ENCODE results near the gene RNF113B.

RNF113B gene

DNA sequence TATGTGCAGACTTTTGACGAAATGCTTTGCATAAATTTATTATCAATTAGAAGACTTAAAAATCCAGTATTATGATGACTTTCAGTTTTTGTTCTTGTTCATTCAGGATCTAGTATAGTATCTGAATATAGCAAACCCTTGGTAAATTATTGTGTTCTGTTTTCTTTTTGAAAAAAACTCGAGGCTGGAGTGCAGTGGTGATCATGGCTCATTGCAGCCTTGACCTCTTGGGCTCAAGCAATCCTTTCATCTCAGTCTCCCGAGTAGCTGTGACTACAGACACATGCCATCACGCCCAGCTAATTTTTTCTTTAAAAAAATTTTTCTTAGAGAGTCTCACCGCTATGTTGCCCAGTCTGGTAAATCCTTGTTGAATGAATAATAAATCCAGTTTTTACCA, 29.5 kb downstream of the RNF113B start:
- Histone ChIP-seq H3K27me3 (ENCODE audit: insufficient read depth, poor library complexity, severe bottlenecking) (peaks cover 32% of the 10 kb centered on the region), H3K4me3 (replicated peaks; ENCODE audit: insufficient read depth, low read length) (no peak overlapping the region), H3K27ac (replicated peaks) (no peak overlapping the region)
- DNase-seq (ENCODE audit: low read depth in 1 of 2, low spot score in 1 of 2), result no peak
- TF ChIP-seq POLR2AphosphoS5 (IDR thresholded peaks at IDR 0.05; ENCODE audit: low read depth), result no peak

GRCh38 chr13:98144801-98145350, 32.2 kb downstream of the RNF113B start:
- TF ChIP-seq, protein P1, sequence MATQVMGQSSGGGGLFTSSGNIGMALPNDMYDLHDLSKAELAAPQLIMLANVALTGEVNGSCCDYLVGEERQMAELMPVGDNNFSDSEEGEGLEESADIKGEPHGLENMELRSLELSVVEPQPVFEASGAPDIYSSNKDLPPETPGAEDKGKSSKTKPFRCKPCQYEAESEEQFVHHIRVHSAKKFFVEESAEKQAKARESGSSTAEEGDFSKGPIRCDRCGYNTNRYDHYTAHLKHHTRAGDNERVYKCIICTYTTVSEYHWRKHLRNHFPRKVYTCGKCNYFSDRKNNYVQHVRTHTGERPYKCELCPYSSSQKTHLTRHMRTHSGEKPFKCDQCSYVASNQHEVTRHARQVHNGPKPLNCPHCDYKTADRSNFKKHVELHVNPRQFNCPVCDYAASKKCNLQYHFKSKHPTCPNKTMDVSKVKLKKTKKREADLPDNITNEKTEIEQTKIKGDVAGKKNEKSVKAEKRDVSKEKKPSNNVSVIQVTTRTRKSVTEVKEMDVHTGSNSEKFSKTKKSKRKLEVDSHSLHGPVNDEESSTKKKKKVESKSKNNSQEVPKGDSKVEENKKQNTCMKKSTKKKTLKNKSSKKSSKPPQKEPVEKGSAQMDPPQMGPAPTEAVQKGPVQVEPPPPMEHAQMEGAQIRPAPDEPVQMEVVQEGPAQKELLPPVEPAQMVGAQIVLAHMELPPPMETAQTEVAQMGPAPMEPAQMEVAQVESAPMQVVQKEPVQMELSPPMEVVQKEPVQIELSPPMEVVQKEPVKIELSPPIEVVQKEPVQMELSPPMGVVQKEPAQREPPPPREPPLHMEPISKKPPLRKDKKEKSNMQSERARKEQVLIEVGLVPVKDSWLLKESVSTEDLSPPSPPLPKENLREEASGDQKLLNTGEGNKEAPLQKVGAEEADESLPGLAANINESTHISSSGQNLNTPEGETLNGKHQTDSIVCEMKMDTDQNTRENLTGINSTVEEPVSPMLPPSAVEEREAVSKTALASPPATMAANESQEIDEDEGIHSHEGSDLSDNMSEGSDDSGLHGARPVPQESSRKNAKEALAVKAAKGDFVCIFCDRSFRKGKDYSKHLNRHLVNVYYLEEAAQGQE (IDR thresholded peaks at IDR 0.05; ENCODE audit: insufficient replicate concordance, low read depth), result no peak
- TF ChIP-seq SPI1 (IDR thresholded peaks at IDR 0.05; ENCODE audit: borderline replicate concordance, low read depth) (no peak), GABPA (IDR thresholded peaks at IDR 0.05; ENCODE audit: low read depth) (no peak), CTCF (IDR thresholded peaks at IDR 0.05; ENCODE audit: insufficient read depth, low read length) (no peak), POLR2AphosphoS5 (IDR thresholded peaks at IDR 0.05; ENCODE audit: low read depth) (no peak)
- H3K27ac ChIP-seq (replicated peaks), result no peak overlapping the region
- H3K27me3 ChIP-seq (ENCODE audit: insufficient read depth, poor library complexity, severe bottlenecking), result peaks cover 49% of the 10 kb centered on the region
- H3K4me3 ChIP-seq (replicated peaks; ENCODE audit: insufficient read depth, low read length), result no peak overlapping the region
- no peak for DNase-seq (ENCODE audit: low read depth in 1 of 2, low spot score in 1 of 2)

DNA sequence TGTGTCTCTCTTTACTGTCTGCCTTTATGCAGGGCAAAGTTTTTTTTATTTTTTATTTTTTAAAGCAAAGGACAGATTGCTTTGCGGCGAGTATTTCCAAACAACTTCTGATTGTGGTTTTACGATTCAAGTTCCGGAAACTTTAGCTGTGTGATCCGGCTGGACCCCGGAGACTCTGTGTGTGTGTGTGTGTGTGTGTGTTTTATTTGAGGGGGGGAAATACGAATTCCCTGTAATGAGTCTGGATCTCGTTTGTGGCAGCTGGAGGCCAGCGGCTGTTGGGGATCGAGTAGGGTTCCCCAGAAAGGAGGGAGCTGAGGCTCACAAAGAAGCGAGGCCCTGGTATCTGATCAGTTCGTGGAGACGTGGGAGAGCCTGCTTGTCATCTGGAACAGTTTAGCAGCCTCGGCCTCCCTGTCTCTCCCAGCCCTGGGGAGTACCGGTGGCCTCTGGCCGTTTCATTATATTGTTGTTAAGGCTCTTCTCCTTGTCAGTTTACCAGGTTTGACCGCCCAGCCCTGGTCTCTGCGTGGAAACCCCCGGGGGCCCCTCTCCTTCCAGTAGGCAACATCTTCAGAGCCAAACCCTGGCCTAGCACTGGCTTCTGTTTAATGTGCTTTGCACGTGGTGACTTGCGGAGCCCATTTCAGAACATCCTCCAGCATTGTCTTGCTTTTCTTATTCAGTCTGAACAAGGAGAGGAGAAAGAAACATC, 32.9 kb downstream of the RNF113B start:
- no peak for DNase-seq (ENCODE audit: low read depth in 1 of 2, low spot score in 1 of 2)
- H3K27me3 ChIP-seq (ENCODE audit: insufficient read depth, poor library complexity, severe bottlenecking), result peaks cover 49% of the 10 kb centered on the region
- no peak for TF ChIP-seq CTCF (IDR thresholded peaks at IDR 0.05; ENCODE audit: insufficient read depth, low read length)
- H3K27ac ChIP-seq (replicated peaks), result no peak overlapping the region
- H3K4me3 ChIP-seq (replicated peaks; ENCODE audit: insufficient read depth, low read length), result no peak overlapping the region

DNA sequence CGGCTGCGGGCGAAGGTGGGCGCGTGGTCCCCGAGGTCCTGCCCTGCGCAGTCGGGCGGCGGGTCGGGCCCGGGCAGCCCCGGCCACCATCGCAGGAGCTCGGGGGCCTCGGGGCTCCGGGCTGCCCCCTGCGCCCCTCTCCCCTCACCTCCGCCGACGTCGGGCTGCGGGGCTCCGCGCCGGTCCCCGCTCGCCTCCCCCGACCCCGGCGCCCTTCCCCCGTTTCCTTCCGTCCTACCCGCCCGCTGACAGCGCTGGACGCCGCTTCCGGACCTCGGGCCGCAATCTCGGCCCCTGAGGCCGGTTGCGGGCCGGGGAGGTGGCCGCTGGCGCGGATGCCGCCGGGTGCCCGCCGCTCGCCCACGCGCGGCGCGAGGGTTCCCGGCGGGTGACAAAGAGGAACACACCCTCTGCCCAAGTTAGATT, 33.5 kb downstream of the RNF113B start:
- Histone ChIP-seq H3K27ac (replicated peaks) (no peak overlapping the region), H3K4me3 (replicated peaks; ENCODE audit: insufficient read depth, low read length) (no peak overlapping the region), H3K27me3 (ENCODE audit: insufficient read depth, poor library complexity, severe bottlenecking) (peaks cover 49% of the 10 kb centered on the region)
- no peak for TF ChIP-seq SPI1 (IDR thresholded peaks at IDR 0.05; ENCODE audit: borderline replicate concordance, low read depth)
- no peak for TF ChIP-seq POLR2AphosphoS5 (IDR thresholded peaks at IDR 0.05; ENCODE audit: low read depth)
- TF ChIP-seq CTCF (IDR thresholded peaks at IDR 0.05; ENCODE audit: insufficient read depth, low read length), result no peak
- TF ChIP-seq GABPA (IDR thresholded peaks at IDR 0.05; ENCODE audit: low read depth), result no peak
- TF ChIP-seq, protein P1 (IDR thresholded peaks at IDR 0.05; ENCODE audit: insufficient replicate concordance, low read depth), result no peak
- no peak for DNase-seq (ENCODE audit: low read depth in 1 of 2, low spot score in 1 of 2)

Data from HL-60 (cell line).